Stimulated activated memory B cell treated with anti-CD40 and anti-IgM and Interleukin-4, amounts not matched to agents 10 μg/mL and 1 μg/mL and 100 μg/mL, for 72 hours (primary cell): Measurements from ENCODE around the gene TBC1D7.

ENCODE experiments used
- ATAC-seq: fragments of 150-1000 bp; cut with Tn5 transposase; 2 replicates; pipeline ENCODE4 v1.10.0; 2021
- H3K27ac Mint-ChIP-seq: one replicate; pipeline ENCODE4 v1.8.0; 2022; ENCODE audit warnings: mild to moderate bottlenecking, mixed read lengths
- H3K27me3 Mint-ChIP-seq: one replicate; pipeline ENCODE4 v1.8.0; 2022; ENCODE audit warnings: mixed read lengths
- H3K36me3 Mint-ChIP-seq: one replicate; pipeline ENCODE4 v1.8.0; 2022; ENCODE audit warnings: mixed read lengths
- H3K4me1 Mint-ChIP-seq: one replicate; pipeline ENCODE4 v1.8.0; 2022; ENCODE audit warnings: mixed read lengths
- H3K4me3 Mint-ChIP-seq: one replicate; pipeline ENCODE4 v1.8.0; 2022; ENCODE audit warnings: mild to moderate bottlenecking, moderate library complexity, mixed read lengths
- H3K9me3 Mint-ChIP-seq: one replicate; pipeline ENCODE4 v1.8.0; 2022; ENCODE audit warnings: mixed read lengths

The TBC1D7 gene

DNA sequence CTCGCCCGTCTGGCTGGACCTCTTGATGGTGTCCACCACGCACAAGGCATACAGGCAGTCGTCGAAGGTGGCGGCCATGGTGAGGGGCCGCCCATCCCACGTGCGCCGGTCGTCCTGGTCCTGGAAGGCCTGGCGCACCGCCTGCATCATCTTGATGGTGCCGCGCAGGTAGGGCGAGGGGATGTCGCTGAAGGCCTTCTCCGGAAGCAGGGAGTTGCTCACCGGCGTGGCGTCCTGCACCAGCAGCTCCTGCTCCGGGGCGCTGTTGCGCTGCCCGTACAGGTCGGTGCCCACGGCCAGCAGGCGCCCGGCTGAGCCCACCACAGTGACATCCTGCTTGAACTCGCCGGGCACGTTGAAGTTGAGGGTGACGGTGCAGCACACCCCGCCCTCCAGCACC is 36.5 kb upstream of the TBC1D7 start:
- H3K4me3 Mint-ChIP-seq, result no peak overlapping the region
- H3K4me1 Mint-ChIP-seq, result peaks cover 33% of the 10 kb centered on the region
- no peaks in the 10 kb centered on the region for H3K9me3 Mint-ChIP-seq
- no peaks in the 10 kb centered on the region for H3K27me3 Mint-ChIP-seq
- H3K36me3 Mint-ChIP-seq, result peaks cover 22% of the 10 kb centered on the region
- ATAC-seq, result no peak
- H3K27ac Mint-ChIP-seq, result peak overlapping the region; percentile 49

DNA sequence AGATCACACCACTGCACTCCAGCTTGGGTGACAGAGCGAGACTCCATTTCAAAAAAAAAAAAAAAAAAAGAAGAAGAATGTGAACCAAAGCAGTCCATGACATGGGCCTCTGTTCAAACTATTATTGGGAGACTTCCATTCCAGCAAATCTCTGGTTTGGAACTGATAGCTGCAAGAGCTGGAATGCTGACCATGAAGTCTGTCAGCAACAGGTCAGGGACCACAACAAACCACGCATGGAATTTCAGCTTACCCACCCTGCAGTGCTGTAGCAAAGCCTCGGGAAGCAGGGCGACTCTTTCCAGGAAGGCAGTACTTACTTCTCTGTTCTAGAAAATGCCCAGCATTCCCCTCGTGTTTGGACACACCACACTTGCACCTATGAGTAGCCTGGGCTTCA is 34.1 kb upstream of the TBC1D7 start:
- Mint-ChIP-seq H3K27me3 (no peaks in the 10 kb centered on the region), H3K4me3 (no peak overlapping the region), H3K36me3 (peaks cover 22% of the 10 kb centered on the region), H3K9me3 (no peaks in the 10 kb centered on the region), H3K27ac (no peak overlapping the region), H3K4me1 (peaks cover 40% of the 10 kb centered on the region)
- ATAC-seq, result no peak

DNA sequence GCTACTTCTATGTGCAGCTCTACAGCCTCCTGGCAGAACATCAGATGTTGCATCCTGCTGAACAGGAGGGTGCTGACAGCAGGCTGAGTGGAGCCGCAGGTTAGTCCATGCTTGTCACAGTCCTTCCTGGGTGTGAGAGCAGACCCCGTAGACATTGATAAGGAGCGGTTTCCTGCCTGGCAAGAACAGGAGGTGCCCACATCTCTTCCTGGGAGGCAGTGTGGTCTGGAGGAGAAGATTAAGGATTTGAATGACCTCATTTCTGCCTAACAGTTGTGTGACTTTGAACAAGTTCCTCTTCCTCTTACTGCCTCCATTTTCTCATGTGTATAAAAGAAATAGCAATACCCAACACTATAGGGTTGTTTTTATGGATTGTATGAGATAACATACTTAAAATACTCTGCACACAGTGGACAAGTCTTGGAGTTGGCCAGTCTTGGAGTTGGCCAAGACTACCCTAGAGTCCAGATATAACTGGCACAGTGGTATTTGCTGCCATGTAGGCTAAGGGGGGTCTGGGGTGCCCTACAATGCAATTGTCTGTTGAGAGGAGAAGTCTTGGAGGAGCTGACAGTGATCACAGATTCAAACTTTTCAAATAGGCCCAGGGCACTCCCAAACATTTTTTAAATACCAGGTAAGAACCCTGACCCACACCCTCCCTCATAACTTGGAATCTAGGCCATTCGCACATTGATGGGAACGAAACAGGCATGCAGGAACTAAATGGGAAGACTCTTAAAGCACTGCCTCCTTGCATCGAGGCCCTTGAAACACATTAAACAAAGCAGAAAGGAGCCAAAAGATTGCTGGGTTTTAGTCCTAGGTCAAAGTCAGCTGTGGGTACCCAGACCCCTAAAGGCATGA is 32.6 kb upstream of the TBC1D7 start:
- no peaks in the 10 kb centered on the region for H3K9me3 Mint-ChIP-seq
- H3K27me3 Mint-ChIP-seq, result no peaks in the 10 kb centered on the region
- ATAC-seq, result no peak
- H3K27ac Mint-ChIP-seq, result peak overlapping the region; percentile 14
- H3K36me3 Mint-ChIP-seq, result peaks cover 22% of the 10 kb centered on the region
- H3K4me1 Mint-ChIP-seq, result peaks cover 56% of the 10 kb centered on the region
- H3K4me3 Mint-ChIP-seq, result no peak overlapping the region

DNA sequence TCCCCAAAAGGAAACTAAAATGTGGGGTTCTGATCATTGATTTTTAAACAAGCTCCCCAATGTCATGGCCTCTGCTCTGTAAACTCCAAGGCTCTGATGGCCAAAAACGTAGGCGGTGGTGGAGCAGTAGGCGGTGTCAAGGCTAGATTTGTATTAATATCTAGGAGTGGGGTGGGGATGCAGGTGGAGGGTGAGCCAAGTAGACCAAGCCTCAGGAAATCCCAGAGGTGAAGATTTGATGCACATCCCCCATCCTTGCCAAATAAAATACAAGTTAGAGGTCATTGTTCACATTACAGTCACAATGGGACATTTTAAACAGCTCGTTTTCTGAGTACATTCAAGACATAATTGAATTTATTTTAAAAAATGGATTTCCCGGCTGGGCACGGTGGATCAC is 30.9 kb upstream of the TBC1D7 start:
- H3K27ac Mint-ChIP-seq, result no peak overlapping the region
- no peaks in the 10 kb centered on the region for H3K9me3 Mint-ChIP-seq
- H3K4me3 Mint-ChIP-seq, result no peak overlapping the region
- H3K36me3 Mint-ChIP-seq, result peaks cover 8% of the 10 kb centered on the region
- peaks cover 66% of the 10 kb centered on the region for H3K4me1 Mint-ChIP-seq
- H3K27me3 Mint-ChIP-seq, result no peaks in the 10 kb centered on the region
- no peak for ATAC-seq

DNA sequence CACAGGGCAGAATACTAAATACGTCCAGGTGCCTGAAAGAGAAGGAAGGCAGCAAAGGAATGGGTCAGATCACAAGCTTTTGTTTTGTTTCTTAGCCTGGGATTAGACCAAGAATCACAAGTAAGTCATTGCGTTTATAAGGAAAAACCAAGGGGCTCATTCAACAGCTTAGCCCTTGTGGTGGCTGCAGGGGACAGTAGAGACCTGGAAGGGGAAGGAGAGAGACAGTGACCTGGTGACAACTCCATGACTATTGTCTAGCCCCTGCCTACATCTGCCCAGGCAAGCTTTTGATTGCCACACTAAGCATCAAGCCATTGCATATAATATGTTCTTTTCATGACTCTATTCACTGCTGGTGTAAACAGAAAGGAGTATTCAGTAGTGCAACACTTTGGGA is 30.2 kb upstream of the TBC1D7 start:
- ATAC-seq, result no peak
- no peak overlapping the region for H3K4me3 Mint-ChIP-seq
- peaks cover 6% of the 10 kb centered on the region for H3K36me3 Mint-ChIP-seq
- peaks cover 65% of the 10 kb centered on the region for H3K4me1 Mint-ChIP-seq
- no peaks in the 10 kb centered on the region for H3K9me3 Mint-ChIP-seq
- no peak overlapping the region for H3K27ac Mint-ChIP-seq
- H3K27me3 Mint-ChIP-seq, result no peaks in the 10 kb centered on the region

DNA sequence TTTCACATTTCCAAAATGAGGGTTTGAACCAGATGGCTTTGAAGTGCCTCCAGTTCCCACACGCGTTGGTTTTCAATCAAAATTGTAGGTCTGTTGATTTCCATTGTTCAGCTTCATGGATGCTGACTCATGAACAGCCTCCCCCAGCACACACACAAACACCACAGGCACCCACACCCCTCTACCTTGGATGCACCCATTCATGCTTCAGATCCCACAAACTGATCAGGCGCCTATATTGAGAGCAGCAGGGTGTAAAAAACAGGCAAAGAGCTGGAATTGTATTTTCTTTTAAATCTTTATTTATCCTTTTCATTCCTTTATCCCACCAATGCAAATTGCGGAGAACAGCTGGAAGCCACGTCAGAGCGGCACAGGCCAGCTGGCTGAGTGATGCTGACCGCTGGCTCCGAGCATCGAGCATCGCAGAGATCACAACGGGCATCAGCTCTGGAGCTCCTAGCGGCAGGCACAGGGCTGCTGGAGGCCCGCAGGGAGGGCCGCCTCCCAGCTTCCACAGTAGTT is 29.3 kb upstream of the TBC1D7 start:
- no peaks in the 10 kb centered on the region for H3K27me3 Mint-ChIP-seq
- H3K4me1 Mint-ChIP-seq, result peaks cover 69% of the 10 kb centered on the region
- no peaks in the 10 kb centered on the region for H3K9me3 Mint-ChIP-seq
- H3K36me3 Mint-ChIP-seq, result peaks cover 2% of the 10 kb centered on the region
- no peak overlapping the region for H3K4me3 Mint-ChIP-seq
- peak overlapping the region; percentile 95 for H3K27ac Mint-ChIP-seq
- ATAC-seq, result no peak

DNA sequence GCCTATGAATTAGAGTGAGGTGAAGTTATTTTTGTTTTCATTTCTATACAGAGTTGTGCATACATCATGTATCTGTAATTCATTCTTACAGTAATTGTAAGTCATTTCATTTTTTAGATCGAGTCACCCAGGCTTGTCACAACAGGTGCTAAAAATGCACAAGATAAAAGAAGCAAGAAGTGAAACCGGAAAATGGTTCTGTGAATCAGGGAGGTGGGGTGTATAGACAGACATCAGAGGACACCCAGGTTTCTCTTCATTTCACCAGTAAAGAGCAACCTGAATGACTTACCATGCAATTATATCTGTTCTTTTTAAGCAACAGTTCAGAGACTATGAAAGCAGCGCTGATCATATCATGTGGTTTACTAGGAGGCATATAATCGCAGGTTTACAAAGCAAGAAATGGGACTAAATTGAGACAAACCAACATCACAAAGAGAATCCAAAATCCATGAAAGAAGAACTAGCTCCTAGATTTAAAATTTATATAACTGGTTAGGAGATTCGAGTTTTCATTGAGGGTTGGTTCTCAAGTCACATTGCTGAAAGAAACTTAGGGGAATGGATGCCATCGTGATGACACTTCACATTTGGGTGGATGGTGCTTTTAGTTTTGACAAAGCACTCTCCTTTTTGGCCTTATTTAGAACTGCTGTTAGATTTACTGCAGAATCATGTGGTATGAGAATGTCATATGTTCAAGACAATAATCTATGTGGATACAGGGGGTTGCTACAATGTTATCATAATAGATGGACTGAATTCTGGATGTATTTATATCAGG is 27.9 kb upstream of the TBC1D7 start:
- no peaks in the 10 kb centered on the region for H3K27me3 Mint-ChIP-seq
- H3K36me3 Mint-ChIP-seq, result no peaks in the 10 kb centered on the region
- H3K27ac Mint-ChIP-seq, result peak overlapping the region; percentile 95
- peaks cover 69% of the 10 kb centered on the region for H3K4me1 Mint-ChIP-seq
- peak; percentile 98 for ATAC-seq
- peak overlapping the region; percentile 72 for H3K4me3 Mint-ChIP-seq
- H3K9me3 Mint-ChIP-seq, result no peaks in the 10 kb centered on the region

DNA sequence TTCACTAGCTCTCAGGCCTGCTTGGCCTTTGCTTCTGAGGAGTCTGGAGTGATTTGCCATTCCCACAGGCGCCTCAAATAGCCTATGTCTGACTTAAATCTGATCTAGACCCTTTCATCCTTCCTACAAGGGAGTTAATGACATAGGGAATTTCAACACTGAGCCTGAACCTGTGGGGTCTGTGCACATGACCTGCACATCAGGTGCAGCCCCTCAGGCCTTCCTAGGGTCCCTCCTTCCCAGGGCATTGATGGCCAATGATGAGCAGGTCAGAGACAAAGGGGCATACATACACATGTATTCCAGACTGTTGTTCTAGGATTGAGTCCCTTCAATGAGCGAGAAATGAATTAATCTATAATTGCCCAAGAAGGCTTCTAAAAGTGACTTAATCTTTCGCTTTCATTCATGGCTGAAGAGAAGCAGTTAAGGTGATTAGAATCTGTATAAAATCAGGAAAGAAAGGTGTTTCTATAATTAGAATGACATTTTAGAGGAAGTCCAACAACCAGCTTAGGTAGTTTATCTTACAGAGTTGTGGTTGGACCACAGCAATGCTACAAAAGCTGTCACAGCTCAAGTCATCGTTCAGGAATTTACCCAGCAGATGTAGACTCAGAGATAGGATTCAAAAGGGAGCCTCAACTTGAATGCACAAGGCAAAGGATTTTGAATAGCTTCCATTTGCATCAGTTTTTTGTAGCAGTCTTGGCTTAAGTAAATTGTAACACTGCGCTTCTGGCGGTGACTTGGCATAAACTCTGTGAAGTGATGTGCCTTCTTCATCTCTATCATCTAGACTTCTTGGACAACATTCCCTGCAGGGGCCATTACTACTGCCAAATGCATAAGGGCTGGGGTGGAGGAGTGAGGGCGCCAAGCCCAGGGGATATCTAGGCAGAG is 27.0 kb upstream of the TBC1D7 start:
- Mint-ChIP-seq H3K27ac (peak overlapping the region; percentile 95), H3K4me1 (peaks cover 60% of the 10 kb centered on the region), H3K27me3 (no peaks in the 10 kb centered on the region), H3K36me3 (no peaks in the 10 kb centered on the region), H3K9me3 (no peaks in the 10 kb centered on the region), H3K4me3 (peak overlapping the region; percentile 72)
- ATAC-seq, result peak; percentile 80

DNA sequence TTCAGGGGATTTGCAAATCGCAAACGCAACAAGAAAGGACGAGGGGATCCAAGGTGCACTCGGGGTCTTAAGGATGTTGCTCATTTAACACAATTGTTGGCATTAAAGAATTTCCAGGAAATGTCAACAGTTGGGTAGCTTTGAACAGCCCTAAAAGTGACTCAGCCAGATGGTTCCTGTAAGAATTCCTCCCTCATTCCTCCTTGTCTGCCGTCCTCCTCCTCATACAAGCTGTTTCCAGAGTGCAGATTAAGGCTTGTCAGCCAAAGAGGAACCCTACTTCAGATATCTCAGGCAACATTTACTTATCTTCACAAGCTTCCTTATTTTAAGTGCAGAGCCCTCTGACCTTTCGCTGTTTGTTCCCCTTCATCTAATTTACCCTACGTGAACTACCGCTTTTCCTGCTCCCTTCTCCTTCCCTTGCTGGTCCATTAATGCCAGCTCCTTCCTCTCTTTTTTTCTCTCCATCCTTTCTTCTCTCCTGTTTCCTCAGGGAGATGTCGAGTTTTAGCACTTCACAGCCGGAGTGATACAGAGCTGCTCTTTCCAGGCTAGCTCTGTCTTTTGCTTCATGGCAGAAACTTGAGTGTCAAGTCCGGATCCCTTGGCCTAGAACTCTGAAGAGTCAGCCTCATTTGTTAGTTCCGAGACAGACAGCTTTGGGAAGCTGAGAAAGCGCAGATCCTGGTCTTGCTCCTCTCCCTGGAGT is 26.1 kb upstream of the TBC1D7 start:
- H3K4me1 Mint-ChIP-seq, result peaks cover 60% of the 10 kb centered on the region
- H3K27ac Mint-ChIP-seq, result peak overlapping the region; percentile 95
- no peaks in the 10 kb centered on the region for H3K36me3 Mint-ChIP-seq
- no peak for ATAC-seq
- H3K4me3 Mint-ChIP-seq, result no peak overlapping the region
- H3K9me3 Mint-ChIP-seq, result no peaks in the 10 kb centered on the region
- H3K27me3 Mint-ChIP-seq, result no peaks in the 10 kb centered on the region

DNA sequence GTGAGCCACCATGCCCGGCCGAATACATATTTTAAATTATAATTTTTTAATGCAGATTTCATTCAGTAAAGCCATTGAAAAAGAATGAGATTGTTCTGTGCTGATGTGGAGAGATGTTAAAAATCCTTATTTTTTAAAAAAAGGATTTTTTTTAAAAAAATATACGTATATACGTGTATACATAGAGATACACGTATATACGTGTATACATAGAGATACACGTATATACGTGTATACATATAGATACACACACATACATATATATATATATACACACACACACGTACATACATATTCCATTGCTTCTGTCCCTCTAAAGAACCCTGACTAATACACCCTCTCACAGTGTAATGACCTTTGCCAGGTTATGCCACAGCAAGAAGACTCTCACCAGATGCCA is 23.8 kb upstream of the TBC1D7 start:
- Mint-ChIP-seq H3K4me3 (no peak overlapping the region), H3K4me1 (peaks cover 41% of the 10 kb centered on the region), H3K27me3 (no peaks in the 10 kb centered on the region), H3K9me3 (no peaks in the 10 kb centered on the region), H3K36me3 (no peaks in the 10 kb centered on the region), H3K27ac (no peak overlapping the region)
- no peak for ATAC-seq

DNA sequence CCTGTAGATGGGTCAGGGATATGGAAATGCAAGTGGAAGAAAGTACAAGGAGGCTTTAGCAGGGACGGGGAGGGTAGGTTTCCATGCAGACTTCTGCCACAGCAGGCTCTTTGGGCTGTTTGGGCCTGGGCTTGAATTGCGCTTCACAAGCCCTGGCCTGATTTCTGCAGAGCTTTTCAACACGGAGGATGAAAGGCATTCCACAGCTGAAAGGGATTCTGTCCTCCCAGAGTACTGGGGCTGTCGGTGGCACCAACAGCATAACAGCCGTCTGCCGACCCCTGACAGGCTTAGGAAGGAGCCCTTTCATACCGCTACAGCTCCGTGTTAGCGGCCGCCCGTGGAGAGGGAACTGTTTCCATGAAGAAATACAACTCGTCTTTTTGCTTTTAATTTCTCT is 22.9 kb upstream of the TBC1D7 start:
- no peaks in the 10 kb centered on the region for H3K9me3 Mint-ChIP-seq
- no peaks in the 10 kb centered on the region for H3K27me3 Mint-ChIP-seq
- no peak for ATAC-seq
- H3K4me1 Mint-ChIP-seq, result peaks cover 32% of the 10 kb centered on the region
- no peak overlapping the region for H3K27ac Mint-ChIP-seq
- no peaks in the 10 kb centered on the region for H3K36me3 Mint-ChIP-seq
- no peak overlapping the region for H3K4me3 Mint-ChIP-seq

DNA sequence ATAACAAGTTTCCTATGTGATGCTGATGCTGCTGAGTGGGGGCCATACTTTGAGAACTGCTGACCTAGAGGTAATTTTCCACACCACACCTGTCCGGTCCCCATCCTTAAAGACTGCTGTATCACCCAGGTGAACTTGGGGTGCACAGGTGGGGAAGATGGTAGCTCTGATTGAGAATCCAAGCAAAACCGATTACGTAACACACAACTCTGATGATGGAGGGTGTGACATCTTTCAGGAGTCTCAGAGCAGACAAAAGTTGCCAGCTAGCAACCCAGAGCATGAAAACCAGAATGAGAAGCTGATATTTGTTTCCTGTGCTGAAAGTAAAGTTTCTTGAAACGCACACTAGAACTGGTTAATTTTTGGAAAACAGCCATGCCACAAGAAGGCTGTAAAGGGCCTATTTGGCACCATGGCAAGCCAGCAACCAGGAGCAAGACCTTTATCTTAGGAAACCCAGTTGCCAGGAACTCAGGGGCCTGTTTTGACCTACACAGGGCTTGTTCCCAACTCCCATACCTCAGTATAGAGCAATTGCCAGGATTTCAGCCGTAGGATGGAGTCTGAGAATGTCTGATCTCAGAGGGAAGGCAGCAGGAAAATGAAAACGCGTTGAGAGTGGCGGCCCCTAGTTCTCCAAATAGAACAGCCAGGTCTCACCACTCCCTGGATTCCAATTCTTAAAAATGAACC is 21.6 kb upstream of the TBC1D7 start:
- Mint-ChIP-seq H3K4me3 (no peak overlapping the region), H3K27ac (no peak overlapping the region), H3K4me1 (peaks cover 19% of the 10 kb centered on the region), H3K9me3 (no peaks in the 10 kb centered on the region), H3K27me3 (no peaks in the 10 kb centered on the region), H3K36me3 (no peaks in the 10 kb centered on the region)
- ATAC-seq, result no peak

DNA sequence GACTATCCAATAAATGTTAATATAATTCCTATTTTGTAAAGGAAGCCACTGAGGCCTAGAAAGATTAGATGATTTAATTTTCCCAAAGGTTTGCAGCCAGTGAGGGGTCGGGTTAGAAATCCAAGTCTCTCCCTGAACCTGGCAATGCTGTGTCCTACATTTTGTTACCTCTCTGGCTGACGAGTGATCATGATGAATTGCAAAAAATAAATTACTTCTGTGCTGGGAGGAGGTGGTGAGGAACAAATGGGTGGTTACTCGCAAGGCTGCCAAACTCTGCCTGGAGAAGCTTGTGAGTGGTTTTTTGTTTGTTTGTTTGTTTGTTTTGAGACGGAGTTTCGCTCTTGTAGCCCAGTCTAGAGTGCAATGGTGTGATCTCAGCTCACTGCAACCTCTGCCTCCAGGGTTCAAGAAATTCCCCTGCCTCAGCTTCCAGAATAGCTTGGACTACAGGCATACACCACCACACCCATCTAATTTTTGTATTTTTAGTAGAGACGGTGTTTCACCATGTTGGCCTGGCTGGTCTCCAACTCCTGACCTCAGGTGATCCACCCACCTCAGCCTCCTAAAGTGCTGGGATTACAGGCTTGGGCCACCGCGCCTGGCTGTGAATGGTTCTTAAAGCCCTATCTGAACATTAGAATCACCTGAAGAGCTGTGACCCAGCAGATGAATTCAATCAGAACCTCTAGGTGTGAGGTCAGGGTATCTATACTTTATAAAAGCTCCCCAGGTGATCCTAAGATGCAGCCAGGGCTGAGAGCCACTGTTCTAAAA is 20.2 kb upstream of the TBC1D7 start:
- no peak for ATAC-seq
- H3K4me1 Mint-ChIP-seq, result peaks cover 5% of the 10 kb centered on the region
- H3K27ac Mint-ChIP-seq, result no peak overlapping the region
- H3K4me3 Mint-ChIP-seq, result no peak overlapping the region
- H3K27me3 Mint-ChIP-seq, result no peaks in the 10 kb centered on the region
- no peaks in the 10 kb centered on the region for H3K9me3 Mint-ChIP-seq
- H3K36me3 Mint-ChIP-seq, result no peaks in the 10 kb centered on the region
